SH-SY5Y (cell line): ENCODE measurements around the gene CACNA1H.

Experiments
- GATA2 ChIP-seq: IDR thresholded peaks from 2 replicates; pipeline ENCODE4 v1.6.1; 2011; ENCODE audit warnings: mild to moderate bottlenecking, low read depth, low read length
- GATA3 ChIP-seq: IDR thresholded peaks from 2 replicates; pipeline ENCODE4 v1.6.1; 2011; ENCODE audit warnings: low read depth, mild to moderate bottlenecking, low read length, moderate library complexity

- TF ChIP-seq GATA3 (no peak), GATA2 (no peak)
Observed at GRCh38 chr16:1137604-1138003, 15.3 kb upstream of the CACNA1H start.
